HG03025 (cell line): Measurements from ENCODE around the gene KDM5D.

Experiments
- ATAC-seq: cut with Tn5 transposase; IDR thresholded peaks from one replicate; pipeline ENCODE4 v1.9.1; 2021; ENCODE audit warnings: mild to moderate bottlenecking, moderate library complexity; ENCODE audit not compliant: unreplicated experiment, low FRiP score

Gene KDM5D

DNA sequence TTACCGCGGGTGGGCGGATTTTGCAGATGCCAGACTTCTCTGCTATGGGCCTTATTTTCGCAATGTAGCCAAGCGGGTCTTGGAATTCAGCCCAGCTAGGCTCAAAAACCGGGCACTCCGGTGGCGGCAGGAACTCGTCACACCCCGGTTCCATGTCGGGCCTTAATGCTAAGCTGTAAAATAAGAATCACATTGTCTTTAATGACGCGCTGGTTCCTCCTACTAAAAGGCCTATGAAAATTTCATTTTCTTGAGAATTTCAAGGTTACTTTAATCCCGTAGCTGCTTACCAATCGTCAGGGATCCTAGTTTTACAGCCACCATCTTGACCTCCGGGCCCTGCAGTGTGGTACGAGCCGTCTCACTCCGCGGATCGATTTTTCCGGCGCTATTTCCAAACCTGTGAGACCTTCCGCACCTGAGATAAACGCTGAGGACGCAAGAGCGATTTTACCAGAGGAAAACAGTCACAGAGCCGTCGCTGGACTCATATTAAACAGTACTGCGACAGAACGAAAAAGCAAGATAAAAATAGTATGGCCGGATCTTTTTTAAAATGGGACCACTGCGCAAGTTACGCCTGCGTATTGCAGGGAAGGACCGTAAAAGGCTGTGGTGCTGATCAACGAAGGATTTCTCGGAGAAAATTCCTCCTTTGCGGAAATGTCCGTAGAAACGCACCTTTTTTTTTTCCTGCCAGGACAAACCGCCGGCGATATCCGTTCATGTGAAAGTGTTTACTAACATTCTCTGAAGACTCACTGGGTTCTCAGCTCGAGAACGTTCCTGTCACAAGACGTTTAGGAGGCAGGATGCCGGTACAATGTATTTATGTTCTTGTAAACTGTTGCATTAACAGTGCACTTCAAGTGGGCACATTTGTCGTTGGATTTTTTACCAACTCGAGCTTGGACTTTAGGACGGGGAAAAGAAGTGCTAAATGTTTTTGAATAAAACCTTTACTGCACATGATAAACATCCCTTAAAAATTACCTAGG, at the start of gene KDM5D:
KDM5D (minus strand) TSS at position 346 of the 998 bp plus-strand sequence; CDS start at position 154, 192 bp downstream.
- ATAC-seq, result no peak

DNA sequence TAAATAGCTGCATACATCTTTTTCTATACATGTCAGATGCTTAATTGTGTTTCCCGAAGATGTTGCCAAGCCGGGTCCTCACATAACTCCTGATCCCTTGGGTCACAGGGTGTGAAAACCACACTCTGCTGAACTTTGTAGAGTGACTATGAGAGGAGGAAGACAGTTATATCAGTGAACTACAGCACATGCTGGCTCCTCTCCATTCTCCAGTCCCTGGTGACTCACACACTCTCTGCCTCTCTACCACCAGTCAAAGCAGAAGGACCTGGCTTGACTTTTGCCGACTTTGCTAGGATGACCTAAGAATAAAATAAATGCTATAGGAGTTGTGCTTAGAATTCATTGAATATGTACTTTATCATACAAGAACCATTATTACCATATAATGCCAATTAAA, 23.8 kb upstream of the KDM5D start:
- ATAC-seq, result no peak

DNA sequence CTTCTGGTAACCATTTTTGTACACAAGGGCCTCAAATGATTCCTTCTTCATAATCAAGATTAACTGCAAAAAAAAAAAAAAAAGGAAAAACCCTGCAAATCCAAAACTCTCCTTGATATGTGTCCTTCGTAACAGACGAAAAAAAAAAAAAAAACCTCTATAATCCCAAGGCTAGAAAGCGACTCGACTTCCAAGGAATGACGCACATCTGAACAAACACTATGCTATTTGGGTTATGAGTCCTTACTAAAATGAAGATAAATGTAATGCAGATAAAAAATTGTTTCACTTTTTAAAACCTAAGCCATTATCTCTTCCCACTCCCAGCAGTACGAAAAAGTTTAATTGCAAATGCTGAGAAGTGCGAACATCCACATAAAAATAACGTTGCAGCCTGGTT, 1.2 kb downstream of the KDM5D start:
- ATAC-seq, result no peak

DNA sequence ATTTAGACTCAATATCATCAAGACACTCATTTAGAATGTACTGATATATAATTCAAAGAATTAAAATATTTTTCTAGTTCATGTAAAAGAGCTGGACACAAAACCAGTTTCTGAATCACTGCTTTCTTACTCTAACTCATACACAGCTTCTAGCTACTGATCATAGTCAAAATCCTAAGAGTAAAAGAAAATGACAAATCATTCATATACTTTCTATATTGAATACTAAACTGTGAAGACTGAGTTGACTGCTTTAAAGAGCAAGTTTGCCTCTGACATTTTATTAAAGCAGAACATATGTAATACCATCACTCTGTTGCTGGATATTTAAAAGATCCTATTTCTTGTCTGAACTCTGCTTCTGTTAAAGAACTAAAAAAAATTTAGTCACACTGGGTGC, 2.4 kb downstream of the KDM5D start:
- no peak for ATAC-seq

DNA sequence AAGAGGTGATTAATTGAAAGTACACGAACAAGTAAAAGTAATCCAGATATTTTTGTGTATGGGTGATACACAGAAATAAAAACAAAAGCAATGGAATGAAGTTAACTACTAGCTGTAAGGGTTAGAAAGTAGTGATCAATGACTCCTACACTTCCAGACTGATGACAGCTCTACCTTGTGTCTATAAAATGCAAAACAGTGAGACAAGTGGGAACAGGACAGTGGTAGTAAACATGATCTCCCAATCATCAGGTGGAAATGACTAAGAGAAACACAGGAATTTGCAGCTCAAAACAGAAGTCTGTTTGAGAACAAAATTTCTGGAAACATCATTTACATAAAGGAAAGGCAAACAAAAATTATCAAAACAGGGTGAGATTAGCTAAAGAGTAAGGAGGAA, 10.1 kb downstream of the KDM5D start:
- no peak for ATAC-seq

DNA sequence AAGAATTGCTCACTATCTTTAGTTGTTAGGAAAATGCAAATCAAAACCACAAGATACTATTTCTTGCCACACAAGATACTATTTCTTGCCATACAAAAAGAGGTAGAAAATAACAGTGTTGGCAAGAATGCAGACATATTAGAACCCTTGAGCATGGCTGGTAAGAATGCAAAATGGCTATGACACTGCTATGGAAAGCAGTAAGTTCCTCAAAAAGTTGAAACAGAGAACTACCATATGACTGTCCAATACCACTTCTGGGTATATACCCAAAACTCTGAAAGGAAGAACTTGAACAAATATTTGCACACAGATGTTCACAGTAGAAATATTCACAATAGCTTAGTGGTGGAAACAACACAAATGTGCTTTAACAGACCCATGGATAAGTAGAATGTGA, 26.6 kb downstream of the KDM5D start:
- no peak for ATAC-seq

DNA sequence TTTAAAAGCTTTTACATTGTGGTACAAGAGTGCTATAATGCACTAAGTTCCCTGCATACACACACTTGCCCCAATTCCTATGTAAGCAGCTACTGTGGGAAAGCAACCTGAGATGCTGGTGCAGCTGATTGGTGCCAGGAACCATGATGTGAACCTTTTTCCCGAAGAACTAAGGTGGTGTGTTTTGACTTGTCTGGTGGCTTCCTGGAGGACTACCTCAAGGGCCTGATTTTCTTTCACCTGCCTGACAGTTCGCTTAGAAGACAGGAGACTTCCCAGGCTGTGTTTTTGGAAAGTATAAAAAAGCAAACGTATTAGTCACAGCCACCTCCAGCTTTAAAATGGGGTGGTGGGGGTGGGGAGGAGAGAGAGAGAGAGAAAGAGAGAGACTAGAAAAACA, 27.4 kb downstream of the KDM5D start:
- no peak for ATAC-seq

DNA sequence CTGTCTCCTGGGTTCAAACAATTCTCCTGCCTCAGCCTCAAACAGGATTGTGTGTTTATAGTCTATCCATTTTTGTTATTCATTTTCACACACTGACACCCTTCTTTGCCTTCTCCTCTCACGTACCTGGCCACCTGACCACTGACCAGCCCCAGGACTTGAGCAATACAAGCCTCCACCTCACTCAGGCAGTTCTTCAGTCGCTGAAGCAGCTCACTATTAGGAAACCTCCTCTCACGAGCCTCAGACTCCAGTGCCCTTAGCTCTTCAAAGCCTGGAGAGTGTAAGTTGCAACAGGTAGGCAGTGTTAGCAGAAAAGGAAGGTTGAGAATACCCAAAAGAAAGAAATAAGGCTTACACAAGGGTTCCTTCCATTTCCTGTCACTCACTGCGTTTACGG, 29.3 kb downstream of the KDM5D start:
- no peak for ATAC-seq

DNA sequence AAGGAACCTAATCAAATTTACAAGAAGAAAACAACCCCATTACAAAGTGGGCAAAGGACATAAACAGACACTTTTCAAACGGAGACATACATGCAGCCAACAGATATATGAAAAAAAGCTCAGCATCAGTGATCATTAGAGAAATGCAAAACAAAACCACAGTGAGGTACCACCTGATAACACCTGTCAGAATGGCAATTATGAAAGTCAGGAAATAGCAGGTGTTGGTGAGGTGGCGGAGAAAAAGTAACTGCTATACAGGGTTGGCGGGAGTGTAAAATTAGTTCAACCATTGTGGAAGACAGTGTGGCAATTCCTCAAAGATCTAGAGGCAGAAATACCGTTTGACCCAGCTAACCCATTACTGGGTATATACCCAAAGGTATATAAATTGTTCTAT, 31.1 kb downstream of the KDM5D start:
- ATAC-seq, result no peak

DNA sequence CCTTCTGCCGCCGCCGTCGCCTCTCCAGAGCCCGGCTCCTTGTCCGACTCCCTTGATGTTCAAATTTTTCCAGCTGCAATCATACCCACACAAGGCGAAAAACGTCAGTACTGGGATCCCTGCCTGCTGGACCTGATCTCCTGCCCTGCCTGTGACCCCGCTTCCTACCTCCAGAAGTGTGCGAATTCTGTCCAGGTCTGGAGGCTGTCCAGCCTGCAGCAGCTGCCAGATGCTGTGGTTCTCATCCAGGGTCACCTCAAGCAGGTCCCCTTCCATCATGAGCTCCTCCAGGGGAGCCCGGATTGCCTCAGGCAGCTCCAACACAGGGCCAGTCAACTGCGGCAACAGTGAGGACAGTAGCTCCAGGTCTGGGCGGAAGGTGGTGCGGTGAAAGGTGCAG, 38.3 kb downstream of the KDM5D start:
- ATAC-seq, result no peak

DNA sequence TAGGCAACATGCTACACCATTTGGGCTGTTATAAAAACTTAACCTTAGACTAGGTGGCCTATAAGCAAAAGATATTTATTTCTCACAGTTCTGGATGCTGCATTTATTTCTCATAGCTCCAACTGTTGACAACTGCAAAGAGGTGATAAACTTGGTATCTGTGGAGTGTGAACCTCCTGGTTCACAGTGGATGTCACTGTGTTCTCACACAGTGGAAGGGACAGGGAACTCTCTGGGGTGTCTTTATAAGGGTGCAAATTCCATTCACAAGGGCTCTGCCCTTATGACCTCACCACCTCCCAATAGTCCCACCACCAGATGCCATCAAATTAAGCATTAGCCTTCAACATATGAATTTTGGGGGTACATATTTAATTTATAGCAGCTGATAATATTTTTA, 46.0 kb downstream of the KDM5D start:
- no peak for ATAC-seq

DNA sequence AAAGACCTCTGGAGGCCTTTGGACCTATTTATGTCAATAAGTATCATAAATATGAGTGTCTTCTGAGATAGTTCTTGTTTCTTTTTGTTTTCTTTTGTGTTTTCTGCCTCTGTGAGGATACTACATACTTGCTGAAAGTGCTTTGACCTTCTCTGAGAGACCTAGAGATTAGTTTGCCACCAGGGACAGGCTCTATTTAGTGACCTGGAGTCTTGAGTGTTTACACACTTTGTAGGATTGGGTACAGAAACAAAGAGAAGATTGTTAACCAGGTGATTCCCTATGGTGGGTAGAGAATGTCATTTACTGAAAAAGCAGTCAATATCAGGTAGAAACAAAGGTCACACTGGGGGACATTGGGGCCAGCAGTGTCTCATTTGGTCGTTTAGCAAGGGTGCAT, 63.7 kb downstream of the KDM5D start:
- no peak for ATAC-seq
